ENCODE data around the gene EFNA1. TPM values are rescaled to one million over a fixed set of nuclear protein-coding genes. Genes with fewer than 3 reads are reported as not detected.

EFNA1 gene
- total RNA-seq, 1 donor from 2014 or later = 3.1 TPM

DNA sequence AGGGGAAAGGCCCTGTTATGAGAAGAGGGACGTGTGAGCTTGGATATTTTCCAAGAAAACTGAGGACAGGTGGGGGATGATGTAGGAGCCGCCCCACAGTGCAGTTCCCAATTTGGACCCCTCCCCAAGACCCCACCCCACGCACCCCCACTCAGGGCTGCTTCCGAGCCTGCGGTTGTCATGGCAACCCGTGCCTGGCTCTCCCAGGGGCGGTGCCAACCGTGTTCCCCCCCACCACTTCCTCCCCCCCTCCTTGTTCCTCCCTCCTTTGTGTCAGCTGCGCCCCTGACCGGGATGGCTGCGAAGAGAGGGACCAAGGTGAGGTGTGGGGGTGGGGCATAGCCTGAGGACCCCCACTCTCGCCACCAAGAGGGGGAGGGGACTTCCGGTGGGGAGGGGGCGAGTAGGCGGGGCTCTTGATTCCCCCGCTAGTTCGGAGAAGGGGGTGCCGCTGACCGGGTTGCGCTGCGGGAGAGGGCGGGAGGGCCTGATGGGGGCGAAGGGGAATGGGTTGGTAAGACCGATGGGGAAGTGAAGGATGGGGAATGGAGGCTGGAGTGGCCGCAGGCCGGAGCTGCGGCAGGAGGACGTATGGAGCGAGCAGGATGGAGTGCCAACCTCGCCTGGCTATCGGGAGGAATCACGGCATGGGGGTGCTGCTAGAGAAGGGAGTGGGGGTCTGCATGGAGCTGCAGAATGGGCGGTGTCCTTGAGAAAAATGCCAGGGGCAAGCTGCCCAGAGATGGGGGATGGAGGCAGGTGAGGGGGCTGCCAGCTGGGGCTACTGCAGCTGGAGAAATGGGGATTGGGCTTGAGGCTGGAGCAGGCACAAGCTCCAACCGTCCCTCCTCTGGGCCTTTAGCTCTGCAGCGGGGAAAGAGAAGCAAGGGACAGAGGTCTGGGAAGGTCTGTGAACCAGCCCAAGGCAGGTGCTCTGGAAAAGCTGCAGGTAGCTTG is 46.9 kb downstream of the EFNA1 start:
- no peak for DNase-seq (ENCODE audit: low spot score)

DNA sequence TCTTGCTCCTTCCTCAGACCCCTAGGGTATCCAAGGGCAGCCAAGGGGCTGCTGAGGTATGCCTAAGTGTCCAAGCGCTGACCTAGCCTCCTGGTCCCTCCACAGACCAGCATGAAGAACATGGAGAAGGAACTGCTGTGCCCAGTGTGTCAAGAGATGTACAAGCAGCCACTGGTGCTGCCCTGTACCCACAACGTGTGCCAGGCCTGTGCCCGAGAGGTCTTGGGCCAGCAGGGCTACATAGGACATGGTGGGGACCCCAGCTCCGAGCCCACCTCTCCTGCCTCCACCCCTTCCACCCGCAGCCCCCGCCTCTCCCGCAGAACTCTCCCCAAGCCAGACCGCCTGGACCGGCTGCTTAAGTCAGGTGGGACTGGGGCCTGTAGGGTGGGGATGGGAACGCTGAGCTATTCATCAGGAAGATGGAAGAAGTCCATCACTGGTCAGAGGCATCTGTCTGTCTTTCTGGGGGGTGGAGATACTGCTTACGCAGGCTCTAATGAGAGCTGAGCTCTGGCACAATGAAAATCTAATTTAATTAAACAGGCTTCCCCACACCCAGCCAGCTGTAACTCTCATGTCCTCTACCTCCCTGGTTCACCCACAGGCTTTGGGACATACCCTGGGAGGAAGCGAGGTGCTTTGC is 47.7 kb downstream of the EFNA1 start:
- no peak for DNase-seq (ENCODE audit: low spot score)

DNA sequence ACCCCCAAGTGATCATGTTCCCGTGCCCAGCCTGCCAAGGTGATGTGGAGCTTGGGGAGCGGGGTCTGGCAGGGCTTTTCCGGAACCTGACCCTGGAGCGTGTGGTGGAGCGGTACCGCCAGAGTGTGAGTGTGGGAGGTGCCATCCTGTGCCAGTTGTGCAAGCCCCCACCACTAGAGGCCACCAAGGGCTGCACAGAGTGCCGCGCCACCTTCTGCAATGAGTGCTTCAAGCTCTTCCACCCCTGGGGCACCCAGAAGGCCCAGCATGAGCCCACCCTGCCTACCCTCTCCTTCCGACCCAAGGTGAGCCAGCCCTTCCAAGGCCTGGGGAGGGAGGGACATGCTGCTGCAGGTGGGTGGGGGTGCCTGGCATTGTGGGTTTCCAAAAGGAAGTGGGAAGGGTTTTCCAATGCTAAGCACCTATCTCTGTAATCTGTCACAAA is 48.3 kb downstream of the EFNA1 start:
- no peak for DNase-seq (ENCODE audit: low spot score)

DNA sequence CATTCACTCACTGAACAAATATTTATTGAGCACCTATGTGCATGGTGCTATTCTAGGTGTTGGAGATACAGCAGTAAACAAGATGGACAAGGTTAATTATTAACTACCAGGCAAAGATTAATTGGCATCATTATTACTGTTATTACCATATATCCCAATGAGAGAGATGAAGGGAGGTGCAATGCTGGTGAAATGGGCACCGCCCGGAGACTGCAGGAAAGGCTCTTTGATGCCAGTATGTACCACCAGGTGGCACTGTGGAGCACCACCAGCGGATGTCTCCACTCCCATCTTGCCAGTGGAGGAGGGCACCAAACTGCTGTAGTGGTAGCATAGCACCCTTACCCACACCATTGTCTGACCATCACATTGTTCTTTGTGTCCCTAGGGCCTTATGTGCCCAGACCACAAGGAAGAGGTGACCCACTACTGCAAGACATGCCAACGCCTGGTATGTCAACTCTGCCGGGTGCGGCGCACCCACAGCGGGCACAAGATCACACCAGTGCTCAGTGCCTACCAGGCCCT is 48.9 kb downstream of the EFNA1 start:
- DNase-seq (ENCODE audit: low spot score) = peak; percentile 79

DNA sequence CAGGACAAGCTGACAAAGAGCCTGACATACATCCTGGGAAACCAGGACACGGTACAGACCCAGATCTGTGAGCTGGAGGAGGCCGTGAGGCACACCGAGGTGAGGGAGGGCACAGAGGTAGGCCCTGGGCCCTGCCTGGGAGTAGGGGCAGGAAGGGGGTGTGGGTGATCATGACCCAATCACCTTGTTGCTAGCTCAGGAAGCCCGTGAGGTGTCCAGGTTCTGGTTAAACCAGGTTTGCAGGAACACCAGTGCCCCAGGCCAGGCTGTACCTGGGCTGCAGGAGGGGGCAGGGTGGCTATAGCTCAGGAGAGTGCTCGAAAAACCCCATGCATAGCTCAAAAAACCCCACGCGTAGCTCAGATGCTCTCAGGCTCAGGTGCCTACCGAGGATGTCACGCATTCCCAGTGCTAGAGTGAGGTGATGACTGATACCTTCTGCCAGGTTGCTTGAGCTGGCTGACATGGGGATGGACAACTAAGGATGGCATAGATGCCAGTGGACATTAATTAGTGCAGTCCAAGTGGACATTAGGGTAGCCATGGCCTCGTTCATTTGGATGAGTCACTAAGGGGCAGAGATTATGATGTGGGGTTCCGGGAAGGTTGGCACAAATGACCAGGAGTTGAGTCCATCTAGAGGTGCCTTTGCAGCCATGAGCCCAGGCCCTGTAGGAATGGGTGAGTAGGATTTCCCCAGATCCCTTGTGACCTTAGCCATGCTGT is 49.7 kb downstream of the EFNA1 start:
- DNase-seq (ENCODE audit: low spot score) = no peak

DNA sequence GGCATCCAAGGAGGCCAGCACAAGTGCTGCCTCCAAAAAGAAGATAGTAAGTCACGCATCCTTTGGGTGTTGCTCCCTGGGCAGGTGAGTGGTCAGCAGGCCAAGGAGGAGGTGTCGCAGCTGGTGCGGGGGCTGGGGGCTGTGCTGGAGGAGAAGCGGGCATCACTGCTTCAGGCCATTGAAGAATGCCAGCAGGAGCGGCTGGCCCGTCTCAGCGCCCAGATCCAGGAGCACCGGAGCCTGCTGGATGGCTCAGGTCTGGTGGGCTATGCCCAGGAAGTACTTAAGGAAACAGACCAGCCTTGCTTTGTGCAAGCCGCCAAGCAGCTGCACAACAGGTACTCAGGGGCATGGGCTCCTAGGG is 50.2 kb downstream of the EFNA1 start:
- no peak for DNase-seq (ENCODE audit: low spot score)

DNA sequence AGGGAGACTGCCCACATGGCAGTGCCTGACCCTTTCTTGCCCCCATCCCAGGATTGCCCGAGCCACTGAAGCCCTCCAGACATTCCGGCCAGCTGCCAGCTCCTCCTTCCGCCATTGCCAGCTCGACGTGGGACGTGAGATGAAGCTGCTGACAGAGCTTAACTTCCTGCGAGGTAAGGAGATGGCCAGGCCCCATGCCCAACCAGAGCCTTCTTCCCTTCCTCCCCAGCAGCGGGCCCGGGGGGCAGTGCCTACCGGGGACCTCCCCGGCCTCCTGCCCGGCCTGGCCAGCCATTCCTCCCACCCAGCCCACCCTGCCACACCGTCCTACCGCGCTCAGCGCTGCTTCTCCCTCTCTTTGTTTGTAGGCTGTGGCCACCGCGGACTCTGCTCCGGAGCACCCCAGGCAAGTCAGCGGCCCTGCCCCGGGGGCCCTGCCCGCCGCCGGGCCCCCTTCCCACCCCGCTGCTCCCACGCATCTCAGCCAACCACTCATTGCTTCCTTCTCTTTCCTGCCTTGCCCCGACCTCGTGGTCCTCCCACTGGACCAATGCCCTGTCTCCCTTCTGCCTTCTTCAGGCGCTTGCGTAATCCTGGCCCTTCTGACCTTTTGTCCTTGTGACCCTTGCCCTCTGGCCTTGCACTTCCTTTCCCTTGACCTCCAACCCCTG is 50.9 kb downstream of the EFNA1 start:
- no peak for DNase-seq (ENCODE audit: low spot score)

DNA sequence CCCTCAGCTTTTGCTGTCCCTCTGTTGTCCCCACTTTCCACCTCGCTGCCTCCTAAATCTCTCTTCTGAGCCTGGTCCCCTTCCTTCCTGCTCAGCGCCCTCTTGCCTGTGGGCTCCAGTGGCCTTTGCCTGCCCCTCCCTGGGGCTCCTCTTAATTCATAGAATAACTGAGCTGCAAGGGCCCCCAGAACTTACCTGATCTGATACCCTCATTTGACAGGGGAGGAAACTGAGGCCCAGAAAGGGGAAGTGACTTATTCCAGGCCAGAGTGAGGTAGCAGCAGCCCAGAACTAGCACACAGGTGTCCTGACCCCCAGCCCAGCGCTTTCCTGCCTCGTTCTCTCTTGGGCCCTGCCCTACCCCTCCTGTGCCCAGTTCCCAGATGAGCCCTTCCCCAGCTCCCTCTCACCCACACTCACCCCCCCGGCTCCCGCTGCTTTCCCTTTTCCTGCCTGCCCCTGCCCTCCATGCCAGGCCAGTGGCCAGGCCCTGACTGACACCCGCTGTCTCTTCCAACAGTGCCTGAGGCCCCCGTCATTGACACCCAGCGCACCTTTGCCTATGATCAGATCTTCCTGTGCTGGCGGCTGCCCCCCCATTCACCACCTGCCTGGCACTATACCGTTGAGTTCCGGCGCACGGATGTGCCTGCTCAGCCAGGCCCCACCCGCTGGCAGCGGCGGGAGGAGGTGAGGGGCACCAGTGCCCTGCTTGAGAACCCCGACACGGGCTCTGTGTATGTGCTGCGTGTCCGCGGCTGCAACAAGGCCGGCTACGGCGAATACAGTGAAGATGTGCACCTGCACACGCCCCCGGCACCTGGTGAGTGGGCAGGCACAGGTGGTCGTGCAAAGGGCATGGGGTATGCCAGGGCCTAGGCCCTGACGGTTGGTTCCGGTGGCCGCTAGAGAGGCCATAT is 51.7 kb downstream of the EFNA1 start:
- no peak for DNase-seq (ENCODE audit: low spot score)

DNA sequence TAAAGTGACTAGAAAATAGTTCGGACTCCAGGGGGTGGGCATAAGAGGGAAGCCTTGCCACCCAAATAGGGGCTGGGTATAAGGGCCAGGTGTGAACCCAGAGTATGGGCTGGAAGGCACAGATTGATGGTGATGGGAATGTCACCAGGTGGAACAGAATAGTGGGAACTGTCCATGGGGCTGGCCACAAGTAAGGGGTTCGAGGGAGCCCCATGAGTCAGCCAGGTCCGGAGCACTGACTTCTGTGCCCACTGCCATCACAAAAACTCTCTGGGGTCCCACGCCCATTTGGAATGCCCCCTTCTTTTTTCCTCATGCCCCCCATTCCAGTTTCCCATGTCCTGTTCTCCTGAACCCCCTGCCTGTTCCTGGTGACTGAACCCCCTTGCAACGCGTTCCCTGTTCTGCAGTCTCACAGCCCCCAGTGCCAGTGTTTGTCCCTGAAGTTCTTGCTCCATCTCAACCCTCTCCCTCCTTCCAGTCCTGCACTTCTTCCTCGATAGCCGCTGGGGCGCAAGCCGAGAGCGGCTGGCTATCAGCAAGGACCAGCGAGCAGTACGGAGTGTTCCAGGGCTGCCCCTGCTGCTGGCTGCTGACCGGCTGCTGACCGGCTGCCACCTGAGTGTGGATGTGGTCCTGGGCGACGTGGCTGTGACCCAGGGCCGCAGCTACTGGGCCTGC is 53.8 kb downstream of the EFNA1 start:
- no peak for DNase-seq (ENCODE audit: low spot score)

DNA sequence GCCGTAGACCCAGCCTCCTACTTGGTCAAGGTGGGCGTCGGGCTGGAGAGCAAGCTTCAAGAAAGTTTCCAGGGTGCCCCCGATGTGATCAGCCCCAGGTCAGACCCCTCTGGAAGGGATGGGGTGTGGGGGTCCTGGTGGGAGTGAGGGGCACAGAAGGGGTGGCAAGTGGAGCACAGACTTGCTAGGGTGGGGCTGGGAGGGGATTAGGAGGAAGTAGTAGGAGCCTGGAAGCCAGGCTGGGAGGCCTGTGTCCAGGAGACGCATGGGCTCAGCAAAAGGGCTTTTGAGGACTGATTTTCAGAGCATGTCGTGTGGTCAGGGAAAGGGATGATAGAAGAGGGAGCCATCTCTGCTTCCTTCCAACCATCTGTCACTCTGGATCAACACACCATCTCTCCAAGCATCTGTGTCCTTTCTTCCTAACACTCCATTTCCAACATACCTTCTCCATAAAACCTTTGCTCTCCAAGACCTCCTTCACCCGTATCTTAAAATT is 54.4 kb downstream of the EFNA1 start:
- DNase-seq (ENCODE audit: low spot score) = no peak

DNA sequence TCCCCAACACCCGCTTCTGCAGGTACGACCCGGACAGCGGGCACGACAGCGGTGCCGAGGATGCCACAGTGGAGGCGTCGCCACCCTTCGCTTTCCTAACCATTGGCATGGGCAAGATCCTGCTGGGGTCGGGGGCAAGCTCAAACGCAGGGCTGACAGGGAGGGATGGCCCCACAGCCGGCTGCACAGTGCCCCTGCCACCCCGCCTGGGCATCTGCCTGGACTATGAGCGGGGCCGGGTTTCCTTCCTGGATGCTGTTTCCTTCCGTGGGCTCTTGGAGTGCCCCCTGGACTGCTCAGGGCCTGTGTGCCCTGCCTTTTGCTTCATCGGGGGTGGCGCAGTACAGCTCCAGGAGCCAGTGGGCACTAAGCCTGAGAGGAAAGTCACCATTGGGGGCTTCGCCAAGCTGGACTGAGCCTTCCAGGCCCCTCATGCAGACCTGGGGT is 56.1 kb downstream of the EFNA1 start:
- no peak for DNase-seq (ENCODE audit: low spot score)

DNA sequence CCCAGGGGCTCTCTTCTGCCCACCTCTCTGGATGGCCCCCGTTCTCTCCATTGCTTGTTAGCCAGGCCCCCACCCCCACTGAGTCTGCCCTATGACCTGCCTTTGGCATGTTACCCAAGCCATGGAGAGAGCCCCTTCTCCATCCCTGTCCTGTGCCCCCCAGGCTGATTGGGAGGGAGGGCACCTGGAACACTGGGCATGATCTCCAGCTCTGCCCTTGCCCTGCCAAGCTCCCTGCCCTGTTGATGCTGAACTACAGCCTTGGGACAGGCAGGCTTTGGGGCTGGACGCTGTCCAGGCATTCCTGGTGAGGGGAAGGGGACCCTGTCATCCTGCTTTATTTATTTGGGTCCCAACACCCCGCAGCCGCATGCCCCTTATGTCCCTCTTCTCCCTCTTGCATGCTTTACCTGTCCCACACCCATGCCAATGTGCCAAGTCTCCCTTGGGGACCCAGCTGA is 56.7 kb downstream of the EFNA1 start:
- no peak for DNase-seq (ENCODE audit: low spot score)

Other genes with a start within 250 kb of the EFNA1 start
- 13.0 TPM for gene PMVK, start 191.2 kb upstream of the EFNA1 start, total RNA-seq (ENCODE audit: insufficient read depth, low replicate concordance)
- gene PBXIP1, start 171.8 kb upstream of the EFNA1 start, total RNA-seq (ENCODE audit: insufficient read depth, low replicate concordance) = 120 TPM
- gene PYGO2, start 166.1 kb upstream of the EFNA1 start, total RNA-seq (ENCODE audit: insufficient read depth, low replicate concordance) = 9.4 TPM
- 73.2 TPM for gene SHC1, start 157.1 kb upstream of the EFNA1 start, total RNA-seq (ENCODE audit: insufficient read depth, low replicate concordance)
- gene CKS1B, start 153.2 kb upstream of the EFNA1 start, total RNA-seq (ENCODE audit: insufficient read depth, low replicate concordance) = 18.5 TPM
- gene FLAD1, start 144.5 kb upstream of the EFNA1 start, total RNA-seq (ENCODE audit: insufficient read depth, low replicate concordance) = 14.9 TPM
- gene LENEP, start 134.3 kb upstream of the EFNA1 start, total RNA-seq (ENCODE audit: insufficient read depth, low replicate concordance) = not detected
- 18.8 TPM for gene ZBTB7B, start 125.1 kb upstream of the EFNA1 start, total RNA-seq (ENCODE audit: insufficient read depth, low replicate concordance)
- gene DCST2, start 94.1 kb upstream of the EFNA1 start, total RNA-seq (ENCODE audit: insufficient read depth, low replicate concordance) = not detected
- not detected for gene DCST1, start 94.1 kb upstream of the EFNA1 start, total RNA-seq (ENCODE audit: insufficient read depth, low replicate concordance)
- gene ADAM15, start 76.6 kb upstream of the EFNA1 start, total RNA-seq (ENCODE audit: insufficient read depth, low replicate concordance) = 35.6 TPM
- 9.9 TPM for gene EFNA4, start 64.1 kb upstream of the EFNA1 start, total RNA-seq (ENCODE audit: insufficient read depth, low replicate concordance)
- 0.72 TPM for gene EFNA3, start 49.0 kb upstream of the EFNA1 start, total RNA-seq (ENCODE audit: insufficient read depth, low replicate concordance)
- 22.9 TPM for gene SLC50A1, start 8.0 kb downstream of the EFNA1 start, total RNA-seq (ENCODE audit: insufficient read depth, low replicate concordance)
- not detected for gene DPM3, start 12.7 kb downstream of the EFNA1 start, total RNA-seq (ENCODE audit: insufficient read depth, low replicate concordance)
- 45.5 TPM for gene KRTCAP2, start 45.4 kb downstream of the EFNA1 start, total RNA-seq (ENCODE audit: insufficient read depth, low replicate concordance)
- 1.9 TPM for gene TRIM46, start 46.0 kb downstream of the EFNA1 start, total RNA-seq (ENCODE audit: insufficient read depth, low replicate concordance)
- gene THBS3, start 80.0 kb downstream of the EFNA1 start, total RNA-seq (ENCODE audit: insufficient read depth, low replicate concordance) = 58.3 TPM
- gene MTX1, start 80.8 kb downstream of the EFNA1 start, total RNA-seq (ENCODE audit: insufficient read depth, low replicate concordance) = 17.3 TPM
- gene ENTREP3, start 127.6 kb downstream of the EFNA1 start, total RNA-seq (ENCODE audit: insufficient read depth, low replicate concordance) = 1.2 TPM
- 12.3 TPM for gene SCAMP3, start 134.5 kb downstream of the EFNA1 start, total RNA-seq (ENCODE audit: insufficient read depth, low replicate concordance)
- 31.8 TPM for gene CLK2, start 145.6 kb downstream of the EFNA1 start, total RNA-seq (ENCODE audit: insufficient read depth, low replicate concordance)
- 5.1 TPM for gene HCN3, start 149.6 kb downstream of the EFNA1 start, total RNA-seq (ENCODE audit: insufficient read depth, low replicate concordance)
- not detected for gene PKLR, start 173.6 kb downstream of the EFNA1 start, total RNA-seq (ENCODE audit: insufficient read depth, low replicate concordance)
- gene FDPS, start 181.0 kb downstream of the EFNA1 start, total RNA-seq (ENCODE audit: insufficient read depth, low replicate concordance) = 46.9 TPM
- 17.1 TPM for gene RUSC1, start 193.0 kb downstream of the EFNA1 start, total RNA-seq (ENCODE audit: insufficient read depth, low replicate concordance)

Data from umbilical cord (tissue), 2 donors.